ENCODE measurements around the gene UMODL1. TPM values are rescaled to one million over a fixed set of nuclear protein-coding genes. Genes with fewer than 3 reads are reported as not detected.

Gene UMODL1
- total RNA-seq, 6 donors from 2014 or later: 0.07 to 6.3 (median 0.59) TPM; not detected in 1

DNA sequence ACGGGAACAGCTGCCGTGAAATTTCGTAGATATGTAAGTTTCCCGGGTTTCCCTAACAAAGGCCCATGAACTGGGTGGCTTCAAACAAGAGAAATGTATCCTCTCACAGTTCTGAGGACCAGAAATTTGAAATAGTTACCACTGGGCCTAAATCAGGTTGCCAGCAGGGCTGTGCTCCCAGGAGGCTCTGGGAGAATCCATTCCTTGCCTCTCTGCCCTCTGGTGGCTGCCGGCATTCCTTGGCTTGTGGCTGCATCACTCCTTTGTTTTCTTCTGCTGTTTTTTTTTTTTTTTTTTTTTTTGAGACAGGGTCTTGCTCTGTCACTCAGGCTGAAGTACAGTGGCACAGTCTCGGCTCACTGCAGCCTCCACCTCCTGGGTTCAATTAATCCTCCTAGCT lies 23.7 kb downstream of the UMODL1 start:
- no peaks in the 10 kb centered on the region for H3K36me3 ChIP-seq
- DNase-seq (no peak), ATAC-seq (ENCODE audit: low FRiP score in 2 of 2) (no peak)
- no peak overlapping the region for H3K27ac ChIP-seq
- H3K4me3 ChIP-seq: no peak overlapping the region
- no peaks in the 10 kb centered on the region for H3K27me3 ChIP-seq
- no peak for TF ChIP-seq POLR2A (IDR thresholded peaks at IDR 0.05)
- TF ChIP-seq, protein P1, sequence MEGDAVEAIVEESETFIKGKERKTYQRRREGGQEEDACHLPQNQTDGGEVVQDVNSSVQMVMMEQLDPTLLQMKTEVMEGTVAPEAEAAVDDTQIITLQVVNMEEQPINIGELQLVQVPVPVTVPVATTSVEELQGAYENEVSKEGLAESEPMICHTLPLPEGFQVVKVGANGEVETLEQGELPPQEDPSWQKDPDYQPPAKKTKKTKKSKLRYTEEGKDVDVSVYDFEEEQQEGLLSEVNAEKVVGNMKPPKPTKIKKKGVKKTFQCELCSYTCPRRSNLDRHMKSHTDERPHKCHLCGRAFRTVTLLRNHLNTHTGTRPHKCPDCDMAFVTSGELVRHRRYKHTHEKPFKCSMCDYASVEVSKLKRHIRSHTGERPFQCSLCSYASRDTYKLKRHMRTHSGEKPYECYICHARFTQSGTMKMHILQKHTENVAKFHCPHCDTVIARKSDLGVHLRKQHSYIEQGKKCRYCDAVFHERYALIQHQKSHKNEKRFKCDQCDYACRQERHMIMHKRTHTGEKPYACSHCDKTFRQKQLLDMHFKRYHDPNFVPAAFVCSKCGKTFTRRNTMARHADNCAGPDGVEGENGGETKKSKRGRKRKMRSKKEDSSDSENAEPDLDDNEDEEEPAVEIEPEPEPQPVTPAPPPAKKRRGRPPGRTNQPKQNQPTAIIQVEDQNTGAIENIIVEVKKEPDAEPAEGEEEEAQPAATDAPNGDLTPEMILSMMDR (IDR thresholded peaks at IDR 0.05): no peak
- TF ChIP-seq POLR2AphosphoS5 (IDR thresholded peaks at IDR 0.05): no peak
- TF ChIP-seq EP300 (IDR thresholded peaks at IDR 0.05): no peak
- H3K4me1 ChIP-seq: peaks cover 5 to 11% (median 9%) of the 10 kb centered on the region in 4 donors
- WGBS, 2 donors: 97 to 98% methylated on average over 6 of the region's 6 CpGs
- no peaks in the 10 kb centered on the region for H3K9me3 ChIP-seq

- H3K4me1 ChIP-seq: peaks cover 5 to 11% (median 9%) of the 10 kb centered on the region in 4 donors
- H3K27me3 ChIP-seq: no peaks in the 10 kb centered on the region
- DNase-seq: no peak
- no peak for ATAC-seq (ENCODE audit: low FRiP score in 2 of 2)
- 91 to 94% methylated on average over 2 of the region's 2 CpGs for WGBS, 2 donors
- no peak overlapping the region for H3K27ac ChIP-seq
- TF ChIP-seq, protein P1 (IDR thresholded peaks at IDR 0.05): no peak
- TF ChIP-seq POLR2A (IDR thresholded peaks at IDR 0.05) (no peak), POLR2AphosphoS5 (IDR thresholded peaks at IDR 0.05) (no peak), EP300 (IDR thresholded peaks at IDR 0.05) (no peak)
- H3K4me3 ChIP-seq: no peak overlapping the region
- H3K36me3 ChIP-seq: no peaks in the 10 kb centered on the region
- H3K9me3 ChIP-seq: no peaks in the 10 kb centered on the region
Measured at GRCh38 chr21:42095581-42095980, 24.5 kb downstream of the UMODL1 start.

DNA sequence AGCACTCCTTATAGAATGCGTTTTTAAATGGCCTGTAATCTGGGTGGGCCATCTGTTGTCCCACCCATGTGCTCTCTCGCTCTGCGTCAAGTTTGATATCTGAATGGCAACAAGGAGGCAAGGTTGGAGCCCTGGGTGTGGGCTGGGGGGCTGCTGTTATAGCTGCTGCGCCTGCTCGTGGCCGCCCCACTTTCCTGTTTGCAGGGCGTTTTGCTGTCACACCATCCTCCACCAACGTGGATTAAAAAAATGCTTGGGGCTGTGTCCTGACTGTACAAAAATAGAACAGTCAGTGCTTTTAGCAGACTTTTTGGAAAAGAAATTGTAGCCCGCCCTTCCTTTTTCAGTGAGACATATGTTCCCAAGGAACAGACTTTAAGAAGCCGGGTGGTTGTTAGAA lies 25.4 kb downstream of the UMODL1 start:
- no peaks in the 10 kb centered on the region for H3K9me3 ChIP-seq
- no peak for DNase-seq
- TF ChIP-seq, protein P1 (IDR thresholded peaks at IDR 0.05): no peak
- no peak for TF ChIP-seq EP300 (IDR thresholded peaks at IDR 0.05)
- TF ChIP-seq POLR2AphosphoS5 (IDR thresholded peaks at IDR 0.05): no peak
- no peak for TF ChIP-seq POLR2A (IDR thresholded peaks at IDR 0.05)
- WGBS, 2 donors: 77 to 80% methylated on average over 10 of the region's 10 CpGs
- no peak overlapping the region for H3K4me3 ChIP-seq
- no peaks in the 10 kb centered on the region for H3K36me3 ChIP-seq
- no peak for ATAC-seq (ENCODE audit: low FRiP score in 2 of 2)
- H3K4me1 ChIP-seq: peaks cover 5 to 11% (median 9%) of the 10 kb centered on the region in 4 donors
- H3K27me3 ChIP-seq: no peaks in the 10 kb centered on the region
- no peak overlapping the region for H3K27ac ChIP-seq

DNA sequence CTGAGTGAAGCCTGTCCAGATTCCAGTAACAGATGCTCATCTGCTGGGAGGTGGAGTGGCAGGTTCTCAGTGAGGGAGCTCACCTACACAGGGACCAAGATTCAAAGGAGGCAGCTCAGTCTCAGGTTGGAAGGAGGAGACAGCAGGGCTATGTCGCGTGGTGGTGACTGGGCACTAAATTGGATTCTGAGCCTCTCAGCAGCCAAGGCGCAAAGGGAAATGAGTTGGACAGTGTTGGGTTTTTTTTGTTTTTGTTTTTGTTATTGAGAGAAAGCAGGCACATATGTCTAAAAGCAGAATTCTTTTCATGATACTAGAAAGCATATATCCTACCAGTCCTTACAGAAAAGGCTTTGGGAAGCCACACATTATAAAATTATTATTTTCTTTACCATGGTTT lies 26.2 kb downstream of the UMODL1 start:
- TF ChIP-seq POLR2A (IDR thresholded peaks at IDR 0.05) (no peak), EP300 (IDR thresholded peaks at IDR 0.05) (no peak), POLR2AphosphoS5 (IDR thresholded peaks at IDR 0.05) (no peak)
- TF ChIP-seq, protein P1 (IDR thresholded peaks at IDR 0.05): no peak
- Histone ChIP-seq H3K4me3 (no peak overlapping the region), H3K36me3 (no peaks in the 10 kb centered on the region), H3K27me3 (no peaks in the 10 kb centered on the region), H3K4me1 (peaks cover 5 to 11% (median 9%) of the 10 kb centered on the region in 4 donors), H3K27ac (peak overlapping the region in 2 of 4 donors; percentile 51 to 70), H3K9me3 (no peaks in the 10 kb centered on the region)
- no peak for DNase-seq
- no peak for ATAC-seq (ENCODE audit: low FRiP score in 2 of 2)
- WGBS, 2 donors: 78 to 83% methylated on average over 3 of the region's 3 CpGs

GRCh38 chr21:42097860-42098454 lies 26.8 kb downstream of the UMODL1 start:
- TF ChIP-seq POLR2A (IDR thresholded peaks at IDR 0.05) (peak in 1 of 4 donors; percentile 16), EP300 (IDR thresholded peaks at IDR 0.05) (peak in 1 of 4 donors; percentile 39), POLR2AphosphoS5 (IDR thresholded peaks at IDR 0.05) (peak; percentile 23 to 60)
- TF ChIP-seq, protein P1 (IDR thresholded peaks at IDR 0.05): no peak
- Histone ChIP-seq H3K4me1 (peaks cover 5 to 11% (median 9%) of the 10 kb centered on the region in 4 donors), H3K9me3 (no peaks in the 10 kb centered on the region), H3K27me3 (no peaks in the 10 kb centered on the region), H3K36me3 (no peaks in the 10 kb centered on the region), H3K27ac (peak overlapping the region in 3 of 4 donors; percentile 40 to 70 (median 51)), H3K4me3 (no peak overlapping the region)
- WGBS, 2 donors: 27 to 38% methylated on average over 8 of the region's 8 CpGs
- ATAC-seq (ENCODE audit: low FRiP score in 2 of 2): peak; percentile 85 to 88
- peak in 1 of 2 donors; percentile 88 for DNase-seq
